Left ventricle myocardium superior (tissue), 1 donor: ENCODE results near the gene SLC13A2. TPM values are rescaled to one million over a fixed set of nuclear protein-coding genes. Genes with fewer than 3 reads are reported as not detected.

ENCODE experiments used
- ATAC-seq: fragments of 200-7000 bp; cut with Tn5 transposase; one replicate; pipeline ENCODE4 v1.9.1; 2020; ENCODE audit warnings: mild to moderate bottlenecking, moderate library complexity
- DNase-seq: peaks from one replicate; pipeline ENCODE4 v3.0.0-alpha.2; 2020
- intact Hi-C: fragments of 100-400 bp; cut with micrococcal nuclease; formaldehyde crosslinking; loops from one replicate; pipeline ENCODE4 v1.11.0; 2022
- total RNA-seq: library from RNA; stranded (reverse); fragmentation: NEBNext Ultra II Directional; extraction: Animal tissue kit (Norgen Biotek cat#: 25700); gene quantifications from one replicate; pipeline ENCODE4 v1.2.1, GENCODE V29; 2021
- donor health status: DM: no; HTN: yes; CAD: no; lungs with severe emphysema.

Gene SLC13A2
- total RNA-seq, 1 donor from 2014 or later, result not detected

GRCh38 chr17:28528327-28529012 lies 55.0 kb downstream of the SLC13A2 start:
- intact Hi-C loops, result no loop called here
- ATAC-seq (no peak), DNase-seq (no peak)

DNA sequence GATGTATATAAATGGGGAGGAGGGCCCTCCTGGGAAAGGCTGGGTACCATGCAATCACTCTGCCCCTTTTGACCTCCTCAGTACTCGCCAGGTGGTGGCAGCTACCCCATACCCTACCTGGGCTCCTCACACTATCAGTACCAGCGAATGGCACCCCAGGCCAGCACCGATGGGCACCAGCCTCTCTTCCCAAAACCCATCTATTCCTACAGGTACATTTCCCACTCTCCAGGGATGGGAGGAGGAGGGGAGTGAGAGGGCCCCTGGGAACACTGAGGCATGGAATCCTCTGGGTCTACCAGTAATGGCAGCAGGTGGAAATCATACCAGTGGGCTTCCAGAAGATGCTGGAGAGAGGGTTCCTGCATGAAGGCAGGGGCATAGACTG lies 55.6 kb downstream of the SLC13A2 start:
- intact Hi-C loops, result no loop called here
- DNase-seq (no peak), ATAC-seq (no peak)

- ATAC-seq, result no peak
- DNase-seq, result no peak
- intact Hi-C loops, result no loop called here
These were observed 56.8 kb downstream of the SLC13A2 start for GRCh38 chr17:28530250-28530649.

- DNase-seq, result no peak
- no peak for ATAC-seq
- intact Hi-C loops, result no loop called here
These were observed 57.5 kb downstream of the SLC13A2 start for GRCh38 chr17:28530926-28531325.

GRCh38 chr17:28532050-28532960 lies 58.9 kb downstream of the SLC13A2 start:
- DNase-seq (no peak), ATAC-seq (no peak)
- intact Hi-C loops, result no loop called here

- intact Hi-C loops, result no loop called here
- ATAC-seq, result no peak
- no peak for DNase-seq
These were observed 59.8 kb downstream of the SLC13A2 start for GRCh38 chr17:28533091-28533807.

DNA sequence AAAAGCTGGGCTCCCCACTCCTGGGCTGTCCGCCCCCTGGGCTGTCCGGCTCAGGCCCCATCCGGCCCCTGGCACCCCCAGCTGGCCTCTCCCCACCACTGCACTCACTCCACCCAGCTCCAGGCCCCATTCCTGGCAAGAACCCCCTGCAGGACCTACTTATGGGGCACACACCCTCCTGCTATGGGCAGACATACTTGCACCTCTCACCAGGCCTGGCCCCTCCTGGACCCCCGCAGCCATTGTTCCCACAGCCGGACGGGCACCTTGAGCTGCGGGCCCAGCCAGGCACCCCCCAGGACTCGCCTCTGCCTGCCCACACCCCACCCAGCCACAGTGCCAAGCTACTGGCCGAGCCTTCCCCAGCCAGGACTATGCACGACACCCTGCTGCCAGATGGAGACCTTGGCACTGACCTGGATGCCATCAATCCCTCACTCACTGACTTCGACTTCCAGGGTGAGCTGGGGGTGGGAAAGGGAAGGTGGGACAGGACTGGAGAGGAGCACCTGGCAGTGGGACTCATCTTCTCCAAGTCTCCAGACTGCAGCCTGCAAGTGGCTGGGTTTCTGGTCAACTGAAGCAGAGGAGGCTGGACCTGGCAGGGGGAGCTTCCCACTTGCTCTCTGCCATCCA lies 61.4 kb downstream of the SLC13A2 start:
- DNase-seq (no peak), ATAC-seq (no peak)
- intact Hi-C loops, result no loop called here

GRCh38 chr17:28536532-28537218 lies 63.2 kb downstream of the SLC13A2 start:
- intact Hi-C loops, result no loop called here
- ATAC-seq (no peak), DNase-seq (no peak)

DNA sequence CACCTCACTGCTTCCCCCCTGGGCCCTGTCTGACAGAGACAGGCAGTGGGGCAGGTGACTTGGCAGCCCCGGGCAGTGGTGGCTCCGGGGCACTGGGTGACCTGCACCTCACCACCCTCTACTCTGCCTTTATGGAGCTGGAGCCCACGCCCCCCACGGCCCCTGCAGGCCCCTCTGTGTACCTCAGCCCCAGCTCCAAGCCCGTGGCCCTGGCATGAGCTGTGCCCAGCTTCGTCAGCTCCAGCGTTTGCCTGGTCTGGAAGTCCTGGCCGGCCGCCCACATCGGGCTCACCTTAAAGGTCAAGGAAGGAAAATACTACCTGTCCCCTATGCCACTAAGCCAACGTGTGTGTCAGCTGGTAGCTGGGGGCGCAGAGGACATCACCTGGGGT lies 63.8 kb downstream of the SLC13A2 start:
- intact Hi-C loops, result no loop called here
- DNase-seq (no peak), ATAC-seq (no peak)

DNA sequence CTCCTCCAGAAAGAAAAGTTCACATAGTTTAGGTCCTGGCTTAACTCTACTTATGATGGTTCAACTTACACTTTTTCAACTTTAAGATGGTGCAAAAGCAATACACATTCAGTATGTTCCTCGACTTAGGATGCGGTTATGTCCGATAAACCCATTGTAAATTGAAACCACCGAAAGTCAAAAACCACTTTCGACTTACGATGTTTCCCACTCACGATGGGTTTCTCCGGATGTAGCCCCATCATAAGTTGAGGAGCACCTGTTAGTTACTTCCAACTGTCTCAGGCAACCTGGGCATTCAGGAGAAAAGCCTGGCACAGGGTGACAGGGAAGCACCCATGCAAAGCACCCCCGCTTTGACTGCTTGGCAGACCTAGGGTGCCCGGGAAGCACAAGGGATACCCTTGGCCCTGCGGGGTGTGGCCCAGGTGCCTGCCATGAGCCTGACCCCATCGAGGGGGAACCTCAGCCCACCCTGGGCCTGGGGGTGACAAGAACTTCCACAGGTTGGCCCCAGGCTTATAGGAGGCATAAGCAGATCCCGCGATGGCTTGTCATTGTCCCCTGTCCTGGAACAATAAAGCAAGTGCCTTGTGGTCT lies 65.0 kb downstream of the SLC13A2 start:
- intact Hi-C loops, result no loop called here
- DNase-seq (no peak), ATAC-seq (no peak)

GRCh38 chr17:28540231-28540630 lies 66.8 kb downstream of the SLC13A2 start:
- ATAC-seq (no peak), DNase-seq (no peak)
- intact Hi-C loops, result no loop called here

DNA sequence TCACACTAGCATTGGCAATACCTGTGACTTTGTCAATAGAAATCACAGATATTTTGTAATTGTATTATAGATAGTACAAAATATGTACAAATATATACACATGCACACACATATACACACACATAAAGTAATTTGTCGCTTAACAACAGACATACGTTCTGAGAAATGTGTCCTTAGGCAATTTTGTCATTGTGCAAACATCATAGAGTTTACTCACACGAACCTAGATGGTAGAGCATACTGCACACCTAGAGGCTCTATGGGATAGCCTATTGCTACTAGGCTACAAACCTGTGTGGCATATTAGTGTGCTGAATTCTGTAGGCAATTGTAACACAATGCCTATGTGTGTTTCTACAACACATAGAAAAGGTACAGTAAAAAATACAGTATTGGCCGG lies 68.0 kb downstream of the SLC13A2 start:
- ATAC-seq, result no peak
- DNase-seq, result no peak
- intact Hi-C loops, result no loop called here

- intact Hi-C loops, result no loop called here
- no peak for ATAC-seq
- no peak for DNase-seq
These were observed 71.1 kb downstream of the SLC13A2 start for GRCh38 chr17:28544402-28545140.

- intact Hi-C loops, result no loop called here
- DNase-seq (no peak), ATAC-seq (no peak)
These were observed 71.7 kb downstream of the SLC13A2 start for GRCh38 chr17:28545141-28545503.

DNA sequence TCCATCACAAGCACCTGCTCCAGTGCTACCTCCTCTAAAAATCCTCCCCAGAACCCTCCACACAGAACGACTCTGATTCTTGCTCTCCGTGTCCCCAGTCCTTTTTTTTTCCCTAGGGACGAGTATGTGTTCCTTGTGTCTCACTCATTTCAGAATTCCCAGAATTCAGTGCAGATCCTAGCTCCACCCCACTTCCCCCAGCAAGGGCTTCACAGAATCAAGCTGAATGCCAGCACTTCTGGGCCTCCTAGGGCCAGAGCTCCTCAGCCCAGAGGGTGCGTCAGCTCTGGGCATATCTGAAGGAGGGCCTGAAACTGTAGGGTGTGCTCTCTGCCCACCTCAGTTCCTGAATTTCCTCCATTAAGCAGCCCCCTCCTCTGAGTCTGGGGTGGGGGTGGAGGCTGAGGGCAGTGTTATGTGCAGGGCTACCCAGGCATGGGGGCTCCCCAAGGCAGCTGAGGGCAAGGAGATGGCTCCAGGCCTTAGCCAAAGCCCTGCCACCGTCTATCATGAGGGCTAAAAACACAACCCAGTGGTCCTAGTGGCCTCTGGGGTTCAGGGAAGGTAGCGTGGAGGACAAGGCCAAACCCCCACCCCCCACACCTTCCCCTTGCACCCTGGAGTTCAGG lies 72.5 kb downstream of the SLC13A2 start:
- DNase-seq, result no peak
- intact Hi-C loops, result no loop called here
- no peak for ATAC-seq

GRCh38 chr17:28547096-28547622 lies 73.7 kb downstream of the SLC13A2 start:
- intact Hi-C loops, result no loop called here
- no peak for DNase-seq
- no peak for ATAC-seq
